ENCODE data around the gene SPDYE3.
"Not testable (repeated sequence)": the region's sequence is repeated elsewhere in the genome, so short reads cannot be mapped to it uniquely, and the experiment has no call there.

GRCh38 chr7:100304526-100304925 is 3.0 kb upstream of the SPDYE3 start:
- TF ChIP-seq CTCF (IDR thresholded peaks at IDR 0.05; ENCODE audit: poor library complexity); EZH2 (IDR thresholded peaks at IDR 0.05; ENCODE audit: borderline replicate concordance): not testable (repeated sequence)

Data from hepatocyte (in vitro differentiated cells).